ENCODE data around the gene EIF2S2.

EIF2S2 gene

GRCh38 chr20:34102342-34102741, 9.7 kb downstream of the EIF2S2 start:
- no peak for DNase-seq
- no peaks in the 10 kb centered on the region for H3K27me3 ChIP-seq (ENCODE audit: insufficient read depth, low read depth, severe bottlenecking)
- no peak overlapping the region for H3K4me3 ChIP-seq (ENCODE audit: low read depth, low read length)
- peaks cover 95% of the 10 kb centered on the region for H3K36me3 ChIP-seq
- no peaks in the 10 kb centered on the region for H3K9me3 ChIP-seq (ENCODE audit: severe bottlenecking)
- TF ChIP-seq CTCF (IDR thresholded peaks at IDR 0.05; ENCODE audit: low read depth, low read length): no peak
- H3K27ac ChIP-seq: no peak overlapping the region

GRCh38 chr20:34100576-34100975, 11.5 kb downstream of the EIF2S2 start:
- TF ChIP-seq CTCF (IDR thresholded peaks at IDR 0.05; ENCODE audit: low read depth, low read length): no peak
- H3K36me3 ChIP-seq: peaks cover 99% of the 10 kb centered on the region
- H3K4me3 ChIP-seq (ENCODE audit: low read depth, low read length): no peak overlapping the region
- no peaks in the 10 kb centered on the region for H3K9me3 ChIP-seq (ENCODE audit: severe bottlenecking)
- no peaks in the 10 kb centered on the region for H3K27me3 ChIP-seq (ENCODE audit: insufficient read depth, low read depth, severe bottlenecking)
- DNase-seq: no peak
- no peak overlapping the region for H3K27ac ChIP-seq

- H3K27me3 ChIP-seq (ENCODE audit: insufficient read depth, low read depth, severe bottlenecking): no peaks in the 10 kb centered on the region
- peaks cover 97% of the 10 kb centered on the region for H3K36me3 ChIP-seq
- no peak overlapping the region for H3K27ac ChIP-seq
- no peaks in the 10 kb centered on the region for H3K9me3 ChIP-seq (ENCODE audit: severe bottlenecking)
- no peak for DNase-seq
- H3K4me3 ChIP-seq (ENCODE audit: low read depth, low read length): no peak overlapping the region
- no peak for TF ChIP-seq CTCF (IDR thresholded peaks at IDR 0.05; ENCODE audit: low read depth, low read length)
These were observed 12.4 kb downstream of the EIF2S2 start for GRCh38 chr20:34099675-34100074.

GRCh38 chr20:34098570-34098969, 13.5 kb downstream of the EIF2S2 start:
- no peak for TF ChIP-seq CTCF (IDR thresholded peaks at IDR 0.05; ENCODE audit: low read depth, low read length)
- H3K36me3 ChIP-seq: peaks cover 97% of the 10 kb centered on the region

GRCh38 chr20:34096699-34097444, 15.2 kb downstream of the EIF2S2 start:
- no peaks in the 10 kb centered on the region for H3K9me3 ChIP-seq (ENCODE audit: severe bottlenecking)
- peaks cover 97% of the 10 kb centered on the region for H3K36me3 ChIP-seq
- DNase-seq: no peak
- TF ChIP-seq CTCF (IDR thresholded peaks at IDR 0.05; ENCODE audit: low read depth, low read length): no peak
- H3K27ac ChIP-seq: no peak overlapping the region
- no peaks in the 10 kb centered on the region for H3K27me3 ChIP-seq (ENCODE audit: insufficient read depth, low read depth, severe bottlenecking)
- no peak overlapping the region for H3K4me3 ChIP-seq (ENCODE audit: low read depth, low read length)

More at GRCh38 chr20:34098570-34098969, 13.5 kb downstream of the EIF2S2 start:
- Histone ChIP-seq H3K9me3 (ENCODE audit: severe bottlenecking) (no peaks in the 10 kb centered on the region), H3K4me3 (ENCODE audit: low read depth, low read length) (no peak overlapping the region), H3K27ac (no peak overlapping the region), H3K27me3 (ENCODE audit: insufficient read depth, low read depth, severe bottlenecking) (no peaks in the 10 kb centered on the region)
- DNase-seq: no peak

- H3K9me3 ChIP-seq (ENCODE audit: severe bottlenecking): no peaks in the 10 kb centered on the region
- DNase-seq: no peak
- H3K27ac ChIP-seq: no peak overlapping the region
- TF ChIP-seq CTCF (IDR thresholded peaks at IDR 0.05; ENCODE audit: low read depth, low read length): no peak
- H3K4me3 ChIP-seq (ENCODE audit: low read depth, low read length): no peak overlapping the region
- H3K36me3 ChIP-seq: peaks cover 97% of the 10 kb centered on the region
- H3K27me3 ChIP-seq (ENCODE audit: insufficient read depth, low read depth, severe bottlenecking): no peaks in the 10 kb centered on the region
These were observed 16.2 kb downstream of the EIF2S2 start for GRCh38 chr20:34095825-34096224.
